Colon (tissue), 2 donors: ENCODE results near the gene HNRNPD.
"Not testable (repeated sequence)": the region's sequence is repeated elsewhere in the genome, so short reads cannot be mapped to it uniquely, and the experiment has no call there.

ENCODE experiments used
- FAIRE-seq: peaks from 2 replicates; lab custom pipeline; 2012; peaks lifted over from hg19 to GRCh38; lab: Jason Lieb, UNC
- donor health status: control.
- donor health status: control.

Gene HNRNPD

DNA sequence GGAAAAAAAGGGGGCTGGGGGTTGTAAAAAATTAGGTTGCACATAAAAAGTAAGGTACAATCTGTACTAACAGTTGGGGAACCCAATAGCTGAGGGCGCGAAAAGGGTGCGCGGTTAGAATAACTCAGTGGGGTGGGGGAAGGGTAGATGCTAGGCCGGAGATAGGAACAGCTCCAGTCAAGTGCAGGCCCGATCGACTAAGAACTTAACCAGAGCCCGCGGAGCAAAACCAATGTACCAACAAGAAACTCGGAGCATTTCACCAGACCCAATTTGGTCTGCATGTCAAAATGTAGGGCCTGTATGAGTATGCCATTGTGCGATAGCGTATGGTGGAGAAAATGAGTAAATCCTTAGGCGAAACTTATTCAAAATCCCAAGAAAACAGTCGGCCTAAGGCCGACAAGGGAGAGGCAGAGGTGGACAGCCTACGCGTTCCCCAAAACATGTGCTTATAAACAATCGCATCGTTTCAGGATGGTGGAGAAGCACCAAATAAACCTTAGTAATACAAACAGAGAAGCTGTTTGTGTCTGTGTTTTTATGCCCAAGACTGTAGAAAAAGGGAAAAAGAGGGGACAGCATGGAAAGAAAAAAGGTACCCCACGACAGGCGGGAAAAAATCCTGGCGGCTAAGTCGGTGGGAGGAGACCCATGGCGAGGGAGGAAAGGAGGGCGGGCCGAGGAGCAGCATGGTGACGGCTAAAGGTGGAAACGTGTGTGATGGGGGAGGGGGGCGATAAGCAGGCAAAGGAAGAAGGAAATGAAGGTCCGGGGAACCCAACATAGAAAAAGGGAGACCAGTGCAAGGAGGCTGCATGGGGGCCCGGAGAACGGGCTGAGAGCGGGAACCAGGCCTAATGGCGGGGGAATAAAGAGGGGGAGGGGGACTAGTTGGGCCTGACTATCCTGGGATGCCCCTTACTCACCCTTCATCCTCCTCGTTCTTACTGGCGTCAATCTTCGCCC, 990 bp downstream of the HNRNPD start:
- no peak for FAIRE-seq

- no peak for FAIRE-seq
These were observed 2.3 kb downstream of the HNRNPD start for GRCh38 chr4:82371497-82371896.

GRCh38 chr4:82367438-82368097, 6.2 kb downstream of the HNRNPD start:
- FAIRE-seq, result no peak

GRCh38 chr4:82366431-82366830, 7.4 kb downstream of the HNRNPD start:
- not testable (repeated sequence) for FAIRE-seq

GRCh38 chr4:82363896-82364487, 9.8 kb downstream of the HNRNPD start:
- no peak for FAIRE-seq

DNA sequence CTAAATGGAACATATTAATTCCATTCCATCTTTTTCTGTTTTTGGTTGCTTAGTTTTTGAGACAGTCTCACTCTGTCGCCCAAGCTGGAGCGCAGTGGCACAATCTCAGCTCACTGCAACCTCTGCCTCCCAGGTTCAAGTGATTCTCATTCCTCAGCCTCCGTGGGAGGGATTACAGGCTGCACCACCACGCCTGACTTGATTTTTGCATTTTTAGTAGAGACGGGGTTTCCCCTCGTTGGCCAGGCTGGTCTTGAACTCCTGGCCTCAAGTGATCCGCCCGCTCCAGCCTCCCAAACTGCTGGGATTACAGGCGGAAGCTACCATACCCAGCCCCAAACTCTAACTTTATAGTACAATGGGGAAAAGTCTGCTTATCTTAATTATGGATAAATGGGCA, 11.2 kb downstream of the HNRNPD start:
- no peak for FAIRE-seq

GRCh38 chr4:82360298-82361177, 13.3 kb downstream of the HNRNPD start:
- FAIRE-seq, result peak; percentile 28

DNA sequence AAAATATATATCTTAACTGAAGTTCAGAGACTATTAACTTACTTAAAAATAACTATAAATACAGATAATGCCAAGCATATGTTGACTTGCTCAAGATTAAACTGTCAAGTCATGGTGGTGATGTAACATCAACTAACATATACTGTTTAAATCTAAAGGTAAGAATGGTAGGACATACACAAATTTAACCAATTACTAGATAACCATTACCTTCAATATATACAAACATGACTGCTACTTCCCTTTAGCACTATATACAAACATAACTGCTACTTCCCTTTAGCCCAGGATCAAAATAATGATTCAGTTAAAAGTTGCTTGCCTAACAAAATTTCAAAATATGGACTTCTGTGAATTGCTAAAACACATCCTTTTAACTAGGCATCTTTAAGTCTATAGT, 14.9 kb downstream of the HNRNPD start:
- peak; percentile 41 for FAIRE-seq

DNA sequence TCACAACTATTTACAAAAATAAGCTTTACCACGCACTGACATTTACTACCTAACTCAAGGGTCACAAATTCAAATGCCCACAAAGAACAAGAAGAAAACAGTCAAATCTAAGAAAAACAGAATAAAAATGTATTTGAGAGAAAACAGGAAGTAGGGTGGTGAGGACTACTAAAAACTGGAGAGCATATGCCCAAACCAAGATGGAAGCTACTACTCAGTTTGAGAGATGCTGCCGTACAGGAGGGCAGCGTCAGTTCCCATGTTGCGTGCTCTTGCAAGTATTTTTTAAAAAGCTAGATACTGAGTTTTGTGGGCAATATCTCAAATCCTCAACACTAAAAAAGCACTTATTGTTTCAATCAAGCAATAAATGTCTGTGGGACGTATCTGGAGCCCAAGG, 16.2 kb downstream of the HNRNPD start:
- FAIRE-seq, result no peak

DNA sequence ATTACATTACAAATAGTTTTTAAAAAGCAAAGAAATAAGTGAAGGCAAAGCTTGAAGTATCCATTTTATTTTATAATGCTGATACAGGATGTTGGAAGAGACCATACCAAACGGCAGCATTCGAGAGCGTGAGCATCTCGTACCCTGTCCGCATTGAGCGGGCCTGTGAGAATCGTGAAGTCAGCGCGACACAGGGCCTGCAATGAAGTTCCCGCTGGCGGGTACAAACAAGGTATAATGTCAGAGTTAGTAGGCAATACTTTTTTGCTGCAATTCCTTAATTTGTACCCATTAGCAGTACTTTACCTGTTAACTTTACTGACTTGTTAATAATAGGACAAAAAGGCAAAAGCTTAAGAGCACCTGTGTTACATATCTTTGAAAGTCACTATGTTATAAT, 19.0 kb downstream of the HNRNPD start:
- no peak for FAIRE-seq

DNA sequence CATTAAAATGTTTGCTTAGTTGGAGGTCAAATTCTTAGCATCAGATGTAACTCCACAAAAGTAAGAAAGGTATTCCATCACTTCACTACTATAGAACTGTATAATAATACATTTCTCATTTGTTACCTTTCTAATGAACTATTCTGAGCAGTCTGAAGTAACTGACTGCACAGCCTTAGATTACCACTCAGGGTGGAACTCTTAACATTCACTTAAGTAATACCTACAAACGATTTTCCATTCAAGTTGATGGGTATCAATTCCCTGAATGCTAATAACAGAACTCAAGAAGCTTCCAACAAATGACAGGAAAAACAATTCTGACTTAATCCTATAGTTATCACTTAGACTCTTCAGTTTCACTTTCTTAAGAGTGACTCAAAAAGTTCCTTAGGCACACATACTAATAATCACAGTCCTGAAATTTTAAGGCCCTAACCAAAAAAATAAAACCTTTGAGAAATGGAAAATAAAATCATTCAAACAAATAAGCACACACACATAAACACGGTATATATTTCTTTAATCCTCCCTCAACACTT, 20.9 kb downstream of the HNRNPD start:
- FAIRE-seq, result no peak

DNA sequence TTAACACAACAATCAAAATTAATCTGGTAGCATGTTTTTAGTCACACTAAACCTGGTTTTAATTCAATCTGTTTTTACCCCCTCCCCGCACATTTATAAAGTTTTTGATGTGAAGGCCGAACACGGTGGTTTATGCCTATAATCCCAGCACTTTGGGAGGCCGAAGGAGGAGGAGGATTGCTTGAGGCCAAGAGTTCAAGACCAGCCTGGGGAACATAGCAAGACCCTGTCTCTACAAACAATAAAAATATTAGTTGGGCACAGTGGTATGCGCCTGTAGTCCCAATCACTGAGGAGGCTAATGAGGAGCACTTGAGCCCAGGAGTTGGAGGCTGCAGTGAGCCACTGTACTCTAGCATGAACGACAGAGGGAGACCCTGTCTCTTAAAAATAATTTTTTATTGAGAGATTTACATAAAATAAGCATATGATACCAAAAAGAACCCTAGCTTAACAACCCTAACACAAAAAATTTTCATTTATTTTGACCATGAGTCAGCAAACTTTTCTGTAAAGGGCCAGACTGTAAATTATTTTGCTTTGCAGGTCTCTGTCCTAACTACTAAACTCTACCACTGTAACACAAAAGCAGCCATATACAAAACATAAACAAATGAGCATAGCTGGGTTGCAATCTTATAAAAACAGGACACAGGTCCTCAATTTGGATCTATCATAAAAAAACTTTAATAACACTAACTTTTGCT, 21.5 kb downstream of the HNRNPD start:
- FAIRE-seq, result no peak

DNA sequence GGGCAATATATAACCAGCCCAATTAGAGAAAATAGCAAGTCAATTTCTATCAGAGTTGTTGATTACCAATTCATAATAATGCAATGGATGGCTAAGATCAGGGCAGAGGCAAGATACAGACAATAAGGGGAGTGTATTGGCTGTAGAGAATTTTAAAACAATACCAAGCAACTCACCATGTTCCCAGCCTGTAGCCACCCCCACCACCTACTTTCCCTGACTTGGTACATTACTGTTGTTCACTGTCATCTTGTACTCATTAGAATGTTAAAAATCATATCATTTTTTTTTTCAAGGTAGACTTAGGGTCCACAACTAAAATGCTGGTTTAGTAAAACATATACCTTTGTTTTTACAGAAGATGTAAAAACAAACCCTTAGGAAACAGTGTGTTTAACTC, 27.7 kb downstream of the HNRNPD start:
- FAIRE-seq, result no peak

GRCh38 chr4:82335043-82335442, 38.7 kb downstream of the HNRNPD start:
- no peak for FAIRE-seq

- not testable (repeated sequence) for FAIRE-seq
These were observed 40.1 kb downstream of the HNRNPD start for GRCh38 chr4:82333641-82334040.

DNA sequence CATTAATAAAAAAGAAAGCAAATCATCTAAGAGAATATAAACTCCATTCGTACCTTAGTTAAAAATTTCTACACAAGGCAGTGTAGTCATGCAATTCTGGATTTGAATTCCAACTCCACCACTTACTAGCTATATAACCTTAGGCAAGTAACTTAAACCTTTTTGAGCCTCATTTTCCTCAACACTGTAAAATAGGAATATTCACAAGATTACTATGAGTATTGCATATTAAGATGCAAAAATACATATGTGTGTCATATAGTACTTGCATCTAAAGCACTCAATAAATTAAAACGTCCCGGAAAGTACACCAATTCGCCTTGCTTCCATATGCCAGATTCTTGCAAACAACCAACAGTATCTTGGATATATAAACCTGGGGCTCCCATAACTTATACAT, 42.0 kb downstream of the HNRNPD start:
- no peak for FAIRE-seq

GRCh38 chr4:82320351-82320750, 53.4 kb downstream of the HNRNPD start:
- no peak for FAIRE-seq

- FAIRE-seq, result not testable (repeated sequence)
These were observed 70.7 kb downstream of the HNRNPD start for GRCh38 chr4:82303063-82303462.
